Measurements from ENCODE around the gene MNDA.
"Not testable (repeated sequence)": the region's sequence is repeated elsewhere in the genome, so short reads cannot be mapped to it uniquely, and the experiment has no call there.

The MNDA gene

GRCh38 chr1:158838660-158839059 lies 7.5 kb downstream of the MNDA start:
- no peak for DNase-seq (ENCODE audit: low read depth)

GRCh38 chr1:158839566-158839965 lies 8.4 kb downstream of the MNDA start:
- DNase-seq (ENCODE audit: low read depth): no peak

- DNase-seq (ENCODE audit: low read depth): no peak
These were observed 9.1 kb downstream of the MNDA start for GRCh38 chr1:158840236-158840635.

- DNase-seq (ENCODE audit: low read depth): no peak
These were observed 33.4 kb downstream of the MNDA start for GRCh38 chr1:158864595-158864994.

- not testable (repeated sequence) for DNase-seq (ENCODE audit: low read depth)
These were observed 39.3 kb downstream of the MNDA start for GRCh38 chr1:158870438-158870837.

GRCh38 chr1:158873141-158873540 lies 42.0 kb downstream of the MNDA start:
- DNase-seq (ENCODE audit: low read depth): no peak

- DNase-seq (ENCODE audit: low read depth): no peak
These were observed 62.5 kb downstream of the MNDA start for GRCh38 chr1:158893654-158894053.

GRCh38 chr1:158898722-158899121 lies 67.6 kb downstream of the MNDA start:
- no peak for DNase-seq (ENCODE audit: low read depth)
